GM12878 (cell line): ENCODE data around the gene MIAT. TPM values are rescaled to one million over a fixed set of nuclear protein-coding genes. Genes with fewer than 3 reads are reported as not detected.

Experiments used
- ESRRA ChIP-seq: IDR thresholded peaks from 2 replicates; pipeline ENCODE4 v1.6.1; 2012; ENCODE audit warnings: mild to moderate bottlenecking, low read length, improper control_type of control experiment
- PML ChIP-seq: IDR thresholded peaks from 2 replicates; pipeline ENCODE4 v1.6.1; 2012; ENCODE audit warnings: low read length, inconsistent platforms
- SREBF2 ChIP-seq: IDR thresholded peaks from 2 replicates; pipeline ENCODE4 v1.6.1; 2012; ENCODE audit warnings: mild to moderate bottlenecking, low read length
- STAT1 ChIP-seq: fragments of 450-650 bp; conservative IDR thresholded peaks from 2 replicates; pipeline ENCODE4 v1.6.1; 2014; ENCODE audit warnings: antibody characterized with exemption, mild to moderate bottlenecking
- polyA plus RNA-seq, 11 experiments: library from polyadenylated mRNA; depleted of rRNA in 4 of 11; unstranded in 6 of 11; stranded (reverse) in 5 of 11; fragments of >200 nt; fragmentation: Nextera tagmentation in 4 of 11; fragmentation: Illumina TruSeq in 1 of 11; extraction: Ambion mirVana in 4 of 11; extraction: Trizol in 1 of 11; gene quantifications; 1 replicate in 1 of 11; 2 replicates in 10 of 11; pipeline versions ENCODE4 v1.2.1 to v1.2.3, GENCODE V29; 2011 to 2016; ENCODE audit warnings: inconsistent platforms in 2 of 11, missing spikeins in 2 of 11, low read depth in 1 of 11
- total RNA-seq, 4 experiments: library from RNA; depleted of rRNA in 3 of 4; stranded (reverse); fragments of >200 nt in 3 of 4; fragmentation: Illumina TruSeq in 1 of 4; extraction: Trizol in 1 of 4; gene quantifications; 2 replicates each; pipeline versions ENCODE4 v1.2.1 to v1.2.3, GENCODE V29; 2013 to 2021
- TF ChIP-seq, protein P1 (sequence below): IDR thresholded peaks from 2 replicates; pipeline ENCODE4 v1.6.1; 2012; ENCODE audit warnings: improper control_type of control experiment, low read depth, low read length; ENCODE audit not compliant: insufficient replicate concordance
- TF ChIP-seq, protein P2 (sequence below): IDR thresholded peaks from 2 replicates; pipeline ENCODE4 v1.6.1; 2011; ENCODE audit warnings: mild to moderate bottlenecking, low read depth, low read length, moderate library complexity; ENCODE audit not compliant: insufficient replicate concordance

MIAT gene
- total and polyA plus RNA-seq, 10 of the 15 experiments (the other 5 are each of a cell fraction or from before 2014, with no cell fraction given): 0.39 to 13.7 (median 4.6) TPM

DNA sequence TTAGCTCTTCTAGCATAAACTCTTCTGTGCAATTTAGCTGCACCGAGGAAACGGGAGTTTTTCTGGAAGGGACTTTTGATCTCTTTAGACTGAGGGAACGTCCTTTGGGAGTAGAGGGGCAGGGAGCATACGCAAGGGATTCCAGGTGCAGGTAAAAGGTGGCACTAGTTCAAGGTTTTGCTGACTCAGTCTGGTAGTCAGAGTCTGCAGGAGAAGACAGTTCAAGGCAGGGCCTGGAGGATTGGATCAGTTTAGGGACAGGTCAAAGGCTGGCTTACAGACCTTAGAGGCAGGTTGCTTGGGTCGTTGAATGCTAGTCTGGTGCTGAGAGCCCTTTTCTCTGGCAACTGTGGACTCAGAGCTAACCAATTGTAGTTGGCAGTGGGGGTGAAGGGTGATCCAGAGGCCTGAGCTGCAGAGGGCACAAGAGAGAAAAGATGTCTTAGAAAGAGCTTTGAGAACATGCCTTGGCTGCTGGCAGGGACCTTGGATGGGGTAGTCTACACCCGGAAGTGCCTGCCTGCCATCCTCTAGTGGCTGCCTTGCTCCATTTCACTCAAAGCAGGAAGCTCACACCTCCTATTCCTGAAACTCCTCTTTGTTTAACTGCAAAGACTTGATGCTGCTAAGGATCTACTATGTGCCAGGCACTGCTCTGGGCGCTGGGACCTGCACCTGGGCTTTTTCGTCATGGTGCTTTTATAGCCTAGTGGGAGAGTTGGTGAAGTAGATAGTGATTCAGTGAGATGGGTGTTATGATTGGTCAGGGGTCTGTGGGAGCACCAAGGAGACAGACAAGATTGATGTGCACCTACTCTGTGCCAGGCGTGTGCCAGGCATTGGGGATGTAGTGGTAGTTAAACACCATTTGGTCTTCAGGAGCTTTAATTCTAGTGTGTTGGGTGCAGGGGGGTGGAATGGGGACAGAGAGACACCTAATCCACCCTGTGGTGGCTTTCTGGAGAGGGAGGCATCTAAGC lies 17.1 kb downstream of the MIAT start (continued):
- TF ChIP-seq, protein P1, sequence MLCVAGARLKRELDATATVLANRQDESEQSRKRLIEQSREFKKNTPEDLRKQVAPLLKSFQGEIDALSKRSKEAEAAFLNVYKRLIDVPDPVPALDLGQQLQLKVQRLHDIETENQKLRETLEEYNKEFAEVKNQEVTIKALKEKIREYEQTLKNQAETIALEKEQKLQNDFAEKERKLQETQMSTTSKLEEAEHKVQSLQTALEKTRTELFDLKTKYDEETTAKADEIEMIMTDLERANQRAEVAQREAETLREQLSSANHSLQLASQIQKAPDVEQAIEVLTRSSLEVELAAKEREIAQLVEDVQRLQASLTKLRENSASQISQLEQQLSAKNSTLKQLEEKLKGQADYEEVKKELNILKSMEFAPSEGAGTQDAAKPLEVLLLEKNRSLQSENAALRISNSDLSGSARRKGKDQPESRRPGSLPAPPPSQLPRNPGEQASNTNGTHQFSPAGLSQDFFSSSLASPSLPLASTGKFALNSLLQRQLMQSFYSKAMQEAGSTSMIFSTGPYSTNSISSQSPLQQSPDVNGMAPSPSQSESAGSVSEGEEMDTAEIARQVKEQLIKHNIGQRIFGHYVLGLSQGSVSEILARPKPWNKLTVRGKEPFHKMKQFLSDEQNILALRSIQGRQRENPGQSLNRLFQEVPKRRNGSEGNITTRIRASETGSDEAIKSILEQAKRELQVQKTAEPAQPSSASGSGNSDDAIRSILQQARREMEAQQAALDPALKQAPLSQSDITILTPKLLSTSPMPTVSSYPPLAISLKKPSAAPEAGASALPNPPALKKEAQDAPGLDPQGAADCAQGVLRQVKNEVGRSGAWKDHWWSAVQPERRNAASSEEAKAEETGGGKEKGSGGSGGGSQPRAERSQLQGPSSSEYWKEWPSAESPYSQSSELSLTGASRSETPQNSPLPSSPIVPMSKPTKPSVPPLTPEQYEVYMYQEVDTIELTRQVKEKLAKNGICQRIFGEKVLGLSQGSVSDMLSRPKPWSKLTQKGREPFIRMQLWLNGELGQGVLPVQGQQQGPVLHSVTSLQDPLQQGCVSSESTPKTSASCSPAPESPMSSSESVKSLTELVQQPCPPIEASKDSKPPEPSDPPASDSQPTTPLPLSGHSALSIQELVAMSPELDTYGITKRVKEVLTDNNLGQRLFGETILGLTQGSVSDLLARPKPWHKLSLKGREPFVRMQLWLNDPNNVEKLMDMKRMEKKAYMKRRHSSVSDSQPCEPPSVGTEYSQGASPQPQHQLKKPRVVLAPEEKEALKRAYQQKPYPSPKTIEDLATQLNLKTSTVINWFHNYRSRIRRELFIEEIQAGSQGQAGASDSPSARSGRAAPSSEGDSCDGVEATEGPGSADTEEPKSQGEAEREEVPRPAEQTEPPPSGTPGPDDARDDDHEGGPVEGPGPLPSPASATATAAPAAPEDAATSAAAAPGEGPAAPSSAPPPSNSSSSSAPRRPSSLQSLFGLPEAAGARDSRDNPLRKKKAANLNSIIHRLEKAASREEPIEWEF: no peak
- TF ChIP-seq SREBF2 (no peak), PML (no peak), ESRRA (no peak), STAT1 (no peak)
- TF ChIP-seq, protein P2, sequence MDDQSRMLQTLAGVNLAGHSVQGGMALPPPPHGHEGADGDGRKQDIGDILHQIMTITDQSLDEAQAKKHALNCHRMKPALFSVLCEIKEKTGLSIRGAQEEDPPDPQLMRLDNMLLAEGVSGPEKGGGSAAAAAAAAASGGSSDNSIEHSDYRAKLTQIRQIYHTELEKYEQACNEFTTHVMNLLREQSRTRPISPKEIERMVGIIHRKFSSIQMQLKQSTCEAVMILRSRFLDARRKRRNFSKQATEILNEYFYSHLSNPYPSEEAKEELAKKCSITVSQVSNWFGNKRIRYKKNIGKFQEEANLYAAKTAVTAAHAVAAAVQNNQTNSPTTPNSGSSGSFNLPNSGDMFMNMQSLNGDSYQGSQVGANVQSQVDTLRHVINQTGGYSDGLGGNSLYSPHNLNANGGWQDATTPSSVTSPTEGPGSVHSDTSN: peak; percentile 20
